ENCODE results near the gene PIK3CB.
"Not testable (repeated sequence)": the region's sequence is repeated elsewhere in the genome, so short reads cannot be mapped to it uniquely, and the experiment has no call there.

PIK3CB gene

GRCh38 chr3:138846824-138847223 is 12.1 kb upstream of the PIK3CB start:
- not testable (repeated sequence) for DNase-seq (ENCODE audit: low read depth, low spot score)

GRCh38 chr3:138846262-138846791 is 11.6 kb upstream of the PIK3CB start:
- DNase-seq (ENCODE audit: low read depth, low spot score): no peak

GRCh38 chr3:138845771-138846173 is 11.0 kb upstream of the PIK3CB start:
- DNase-seq (ENCODE audit: low read depth, low spot score): no peak

GRCh38 chr3:138845181-138845601 is 10.5 kb upstream of the PIK3CB start:
- no peak for DNase-seq (ENCODE audit: low read depth, low spot score)

GRCh38 chr3:138842483-138843188 is 7.9 kb upstream of the PIK3CB start:
- DNase-seq (ENCODE audit: low read depth, low spot score): no peak

- DNase-seq (ENCODE audit: low read depth, low spot score): not testable (repeated sequence)
Measured at GRCh38 chr3:138838385-138838784, 3.7 kb upstream of the PIK3CB start.

GRCh38 chr3:138835846-138836245 is 1.1 kb upstream of the PIK3CB start:
- DNase-seq (ENCODE audit: low read depth, low spot score): not testable (repeated sequence)

GRCh38 chr3:138835397-138835757 is 649 bp upstream of the PIK3CB start:
- DNase-seq (ENCODE audit: low read depth, low spot score): no peak

- DNase-seq (ENCODE audit: low read depth, low spot score): no peak
Measured at GRCh38 chr3:138833899-138834595, 681 bp downstream of the PIK3CB start.

- DNase-seq (ENCODE audit: low read depth, low spot score): not testable (repeated sequence)
Measured at GRCh38 chr3:138832473-138833057, 2.2 kb downstream of the PIK3CB start.

GRCh38 chr3:138829886-138830510 is 4.7 kb downstream of the PIK3CB start:
- DNase-seq (ENCODE audit: low read depth, low spot score): no peak

- DNase-seq (ENCODE audit: low read depth, low spot score): no peak
Measured at GRCh38 chr3:138829097-138829496, 5.6 kb downstream of the PIK3CB start.

GRCh38 chr3:138827222-138827621 is 7.5 kb downstream of the PIK3CB start:
- DNase-seq (ENCODE audit: low read depth, low spot score): no peak

GRCh38 chr3:138825336-138825735 is 9.4 kb downstream of the PIK3CB start:
- DNase-seq (ENCODE audit: low read depth, low spot score): no peak

GRCh38 chr3:138824114-138824506 is 10.6 kb downstream of the PIK3CB start:
- no peak for DNase-seq (ENCODE audit: low read depth, low spot score)

GRCh38 chr3:138820379-138820778 is 14.3 kb downstream of the PIK3CB start:
- DNase-seq (ENCODE audit: low read depth, low spot score): not testable (repeated sequence)

- DNase-seq (ENCODE audit: low read depth, low spot score): no peak
Measured at GRCh38 chr3:138818185-138818860, 16.4 kb downstream of the PIK3CB start.

- no peak for DNase-seq (ENCODE audit: low read depth, low spot score)
Measured at GRCh38 chr3:138817695-138818094, 17.0 kb downstream of the PIK3CB start.

GRCh38 chr3:138812806-138813205 is 21.9 kb downstream of the PIK3CB start:
- no peak for DNase-seq (ENCODE audit: low read depth, low spot score)

GRCh38 chr3:138809500-138810256 is 25.1 kb downstream of the PIK3CB start:
- DNase-seq (ENCODE audit: low read depth, low spot score): no peak

Data from iPS DF 19.7 (cell line).